Measurements from ENCODE around the gene GANC.

GRCh38 chr15:42354824-42355223 lies 81.8 kb downstream of the GANC start:
- TF ChIP-seq CTCF (conservative IDR thresholded peaks at IDR 0.05; ENCODE audit: low read length) (no peak), EZH2phosphoT487 (IDR thresholded peaks at IDR 0.05; ENCODE audit: borderline replicate concordance) (no peak)
